Epithelial cell of esophagus (primary cell): ENCODE measurements around the gene KRT4.

Source experiments
- DNase-seq: peaks from one replicate; pipeline ENCODE4 v3.0.0; 2010; ENCODE audit warnings: low read depth
- H3K4me3 ChIP-seq: 2 replicates; pipeline ENCODE4 v1.5.1; 2011; ENCODE audit warnings: mild to moderate bottlenecking, low read length, control low read depth
- CTCF ChIP-seq: IDR thresholded peaks from 2 replicates; pipeline ENCODE4 v1.5.1; 2011; ENCODE audit warnings: low read depth, mild to moderate bottlenecking, low read length, control low read depth, inconsistent platforms; ENCODE audit not compliant: insufficient read depth; ENCODE audit errors: missing control alignments

KRT4 gene

GRCh38 chr12:52771088-52771487 lies 42.8 kb downstream of the KRT4 start:
- H3K4me3 ChIP-seq = no peak overlapping the region
- no peak for DNase-seq
- TF ChIP-seq CTCF = no peak

- H3K4me3 ChIP-seq = no peak overlapping the region
- no peak for DNase-seq
- no peak for TF ChIP-seq CTCF
These were observed 44.0 kb downstream of the KRT4 start for GRCh38 chr12:52769946-52770345.

GRCh38 chr12:52769354-52769753 lies 44.6 kb downstream of the KRT4 start:
- peak; percentile 2 for DNase-seq
- TF ChIP-seq CTCF = no peak
- no peak overlapping the region for H3K4me3 ChIP-seq

- no peak overlapping the region for H3K4me3 ChIP-seq
- no peak for DNase-seq
- TF ChIP-seq CTCF = no peak
These were observed 45.3 kb downstream of the KRT4 start for GRCh38 chr12:52768479-52769200.

GRCh38 chr12:52767427-52767826 lies 46.5 kb downstream of the KRT4 start:
- DNase-seq = no peak
- TF ChIP-seq CTCF = no peak

GRCh38 chr12:52767020-52767379 lies 46.9 kb downstream of the KRT4 start:
- DNase-seq = no peak
- H3K4me3 ChIP-seq = no peak overlapping the region
- no peak for TF ChIP-seq CTCF

More at GRCh38 chr12:52767427-52767826, 46.5 kb downstream of the KRT4 start:
- H3K4me3 ChIP-seq = no peak overlapping the region
